ENCODE data around the gene GRIK4.
"Not testable (repeated sequence)": the region's sequence is repeated elsewhere in the genome, so short reads cannot be mapped to it uniquely, and the experiment has no call there.

The GRIK4 gene

DNA sequence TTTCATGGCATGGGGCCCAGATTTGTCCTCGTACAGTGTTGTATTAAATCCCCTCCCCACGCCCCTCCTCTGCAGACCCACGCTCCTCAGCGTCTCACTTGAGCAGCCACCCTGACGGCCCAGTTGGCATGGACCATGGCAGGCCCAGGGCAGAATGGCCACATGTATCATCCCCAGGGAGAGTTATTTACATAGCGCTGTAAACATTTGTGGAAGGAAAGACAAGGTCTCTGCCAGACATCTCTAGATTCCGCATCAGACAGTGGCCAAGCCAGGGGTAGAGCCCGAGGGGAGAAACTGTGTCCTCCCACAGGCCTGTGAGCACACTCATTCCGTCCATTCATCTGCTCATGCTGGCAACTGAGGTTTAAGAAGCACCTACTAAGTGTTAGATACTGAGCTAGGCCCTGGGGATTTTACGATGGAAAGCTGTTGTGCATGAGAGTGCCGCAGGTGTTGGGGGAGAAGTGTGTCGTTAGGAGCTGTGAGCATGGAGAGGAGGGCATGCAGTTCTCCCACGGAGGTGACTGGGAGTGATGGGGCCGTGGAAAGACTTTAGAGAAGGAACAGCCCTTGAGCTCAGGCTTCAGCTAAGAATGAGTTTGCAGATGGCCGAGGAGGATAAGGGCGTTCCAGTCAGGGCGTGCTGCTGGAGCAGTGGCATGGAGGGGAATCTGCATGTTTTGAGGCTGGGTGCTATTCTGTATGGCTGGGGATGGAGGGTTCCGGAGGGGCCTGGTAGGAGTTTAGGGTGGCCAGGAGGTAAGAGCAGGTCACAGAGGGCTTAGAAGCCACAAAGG is 94.9 kb downstream of the GRIK4 start:
- no peak for DNase-seq (ENCODE audit: low read depth)

DNA sequence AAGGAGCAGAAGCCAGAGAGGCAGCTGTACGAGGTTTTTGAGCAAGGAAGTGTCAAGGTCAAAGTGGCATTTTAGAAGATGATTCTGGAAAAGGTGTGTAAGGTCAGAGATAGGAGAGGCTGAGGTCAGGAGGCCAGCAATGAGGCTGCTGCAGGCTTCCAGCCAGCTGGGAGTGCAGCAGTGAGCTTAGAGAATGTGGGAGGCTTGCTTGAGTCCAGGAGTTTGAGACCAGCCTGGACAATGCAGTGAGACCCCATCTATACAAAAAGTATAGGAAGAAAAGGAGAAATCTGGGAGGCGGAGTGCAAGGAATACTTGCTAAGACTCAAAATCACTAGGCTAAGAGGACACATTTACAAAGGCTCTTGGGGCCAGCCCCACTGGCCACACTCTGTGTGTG is 96.5 kb downstream of the GRIK4 start:
- DNase-seq (ENCODE audit: low read depth), result no peak

DNA sequence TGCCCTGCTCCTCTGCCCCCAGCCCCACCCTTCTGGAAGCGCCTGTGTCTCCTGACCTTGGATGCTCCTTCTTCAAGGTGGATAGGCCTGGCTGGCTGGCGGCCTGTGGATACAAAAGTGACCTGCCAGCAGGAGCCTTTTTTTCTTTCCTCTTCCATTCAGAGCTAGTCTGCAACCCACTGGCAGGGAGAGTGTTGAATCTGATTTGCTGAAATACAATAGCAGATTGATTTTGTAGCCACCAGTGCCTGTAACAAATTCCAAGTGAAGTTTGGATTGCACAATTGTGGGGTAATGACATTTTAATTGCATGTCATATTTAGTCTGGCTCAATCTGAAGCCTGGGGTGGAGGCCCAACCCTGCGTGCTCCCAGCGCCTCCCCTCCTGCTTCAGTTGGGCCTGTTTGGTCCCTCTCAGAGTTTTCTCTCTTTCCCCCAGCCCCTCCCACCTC is 97.2 kb downstream of the GRIK4 start:
- DNase-seq (ENCODE audit: low read depth), result no peak

DNA sequence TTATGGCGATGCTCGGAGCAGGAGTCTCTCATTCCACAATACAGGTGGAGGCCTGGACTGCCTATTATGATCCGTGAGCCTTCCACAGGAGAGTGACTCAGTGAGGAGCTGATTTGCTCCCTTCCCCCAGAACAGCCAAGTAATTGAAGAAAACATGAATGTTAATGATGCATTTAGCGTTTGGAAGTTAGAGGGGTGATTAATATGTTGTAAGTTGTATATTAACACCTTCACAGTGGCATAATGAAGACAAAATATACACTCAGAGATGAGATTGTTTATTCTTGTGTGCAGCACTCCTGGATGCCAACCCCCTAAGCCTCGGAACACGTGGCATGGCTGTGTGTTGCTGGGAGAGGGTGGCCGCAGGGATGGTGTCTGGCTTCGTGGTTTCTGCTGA is 98.6 kb downstream of the GRIK4 start:
- no peak for DNase-seq (ENCODE audit: low read depth)

DNA sequence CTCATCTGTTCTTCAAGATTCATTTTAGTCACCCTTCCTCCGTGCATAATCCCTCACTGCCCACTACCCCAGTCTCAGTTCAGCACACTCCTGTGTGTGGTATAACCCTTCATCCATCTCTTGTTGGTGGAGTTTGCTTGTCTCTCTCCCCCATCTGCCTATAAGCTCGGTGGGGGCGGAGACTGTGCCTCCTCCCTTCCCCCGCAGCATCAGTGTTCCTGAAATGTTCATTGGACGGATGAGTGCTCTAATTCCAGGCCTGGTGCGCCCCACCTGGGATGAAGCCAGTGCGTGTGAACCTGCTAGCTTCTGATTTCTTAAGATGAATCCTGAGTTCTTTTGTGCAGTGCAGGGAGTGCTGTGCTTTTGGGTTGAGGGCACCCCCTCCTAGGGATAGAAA is 100.0 kb downstream of the GRIK4 start:
- no peak for DNase-seq (ENCODE audit: low read depth)

DNA sequence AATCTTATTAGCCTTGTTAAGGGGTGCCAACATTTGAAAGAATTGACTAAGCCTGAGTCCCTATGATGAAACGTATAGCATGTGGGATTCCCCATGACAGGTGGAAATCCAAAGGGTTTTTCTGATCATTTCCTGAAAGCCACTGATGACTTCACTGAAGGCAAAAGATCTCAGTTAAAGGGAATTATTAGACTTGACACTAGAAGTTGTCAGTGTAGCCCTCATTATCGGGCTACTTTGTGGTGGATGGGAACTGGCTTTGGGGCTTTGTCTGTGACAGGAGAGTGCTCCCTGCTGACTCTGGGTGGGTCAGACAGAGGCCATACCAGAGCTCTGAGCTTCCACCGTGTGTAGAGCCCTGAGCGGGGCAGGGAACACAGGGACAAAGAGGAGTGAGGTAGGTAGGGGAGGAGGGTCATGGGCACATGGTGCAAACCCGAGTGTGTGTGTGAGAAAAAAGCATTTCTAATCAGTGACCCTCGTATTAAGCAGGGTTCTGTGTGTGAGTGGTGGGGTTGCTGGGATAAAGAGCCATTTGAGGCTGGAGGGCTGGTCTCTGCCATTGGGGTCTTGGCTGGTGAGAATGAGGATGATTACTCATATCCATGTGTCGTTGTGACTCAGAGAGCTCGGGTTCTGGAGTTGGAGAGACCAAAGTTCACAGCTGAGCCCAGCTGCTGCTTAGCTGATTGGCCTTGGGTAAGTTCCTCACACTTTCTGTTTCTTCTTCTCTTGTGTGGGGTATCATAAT is 101.1 kb downstream of the GRIK4 start:
- DNase-seq (ENCODE audit: low read depth), result no peak

DNA sequence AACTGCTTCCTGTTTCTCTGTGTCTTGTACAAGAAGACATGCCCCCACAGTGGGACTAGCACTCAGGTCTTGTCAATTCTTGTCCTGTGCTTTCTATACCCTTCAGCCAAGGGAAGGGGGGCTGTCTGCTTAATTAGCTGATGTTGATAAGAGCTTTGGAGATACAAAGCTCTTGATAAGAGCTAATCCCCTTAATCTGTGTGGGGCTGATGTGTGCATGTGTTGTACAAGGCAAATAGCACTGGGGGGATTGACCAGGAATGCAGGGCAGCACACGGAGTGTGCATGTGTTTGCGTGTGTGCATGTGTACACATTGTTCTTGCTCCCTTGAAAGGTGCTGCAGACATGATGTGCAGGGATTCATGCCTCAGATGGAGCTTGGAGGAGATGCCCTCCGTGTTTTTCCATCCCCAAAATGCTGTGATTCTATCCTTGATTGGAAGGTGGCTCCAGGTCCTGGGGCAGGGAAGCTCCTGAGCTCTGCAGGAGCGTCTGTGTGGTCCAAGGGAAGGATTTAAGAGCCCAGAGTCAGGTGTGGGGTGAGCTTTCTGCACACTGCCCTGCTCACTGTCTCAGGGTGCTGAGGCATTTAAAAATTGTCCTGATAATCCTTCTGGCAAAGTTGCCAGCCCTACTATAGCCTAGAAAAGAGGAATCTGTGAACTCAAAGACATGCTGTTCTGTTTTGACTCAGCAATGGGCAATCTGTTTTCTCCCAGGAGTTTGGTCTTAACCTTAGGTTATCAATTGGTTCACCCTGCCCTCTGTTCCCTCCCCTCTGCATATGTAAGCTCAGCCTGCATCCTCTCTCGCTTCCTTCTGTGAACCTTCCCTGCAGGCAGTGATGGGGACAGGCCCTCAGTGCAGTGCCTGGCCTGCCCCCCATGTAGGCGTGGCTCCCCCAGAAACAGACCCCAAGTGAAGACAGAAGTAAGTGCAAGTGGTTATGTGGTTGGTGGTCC is 102.0 kb downstream of the GRIK4 start:
- DNase-seq (ENCODE audit: low read depth), result no peak

DNA sequence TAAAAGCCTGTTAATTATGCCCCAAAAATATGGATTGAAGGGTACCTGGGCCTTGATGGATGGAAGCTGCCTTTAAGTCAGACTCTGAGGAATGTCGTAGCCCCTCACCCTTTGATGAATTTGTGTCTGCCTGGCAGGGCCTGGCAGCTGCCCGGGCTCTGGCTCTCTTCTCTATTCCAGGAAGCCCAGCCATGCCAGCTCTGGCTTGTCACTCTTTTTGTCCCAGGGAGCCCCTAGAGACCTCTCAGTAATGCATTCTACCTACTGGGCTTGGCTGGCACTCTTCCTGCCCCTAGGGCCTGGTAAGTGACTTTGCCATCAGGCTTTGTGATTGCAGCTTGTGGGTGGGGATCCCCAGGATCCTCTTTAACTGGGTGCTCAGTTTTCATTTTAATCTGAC is 103.8 kb downstream of the GRIK4 start:
- no peak for DNase-seq (ENCODE audit: low read depth)

DNA sequence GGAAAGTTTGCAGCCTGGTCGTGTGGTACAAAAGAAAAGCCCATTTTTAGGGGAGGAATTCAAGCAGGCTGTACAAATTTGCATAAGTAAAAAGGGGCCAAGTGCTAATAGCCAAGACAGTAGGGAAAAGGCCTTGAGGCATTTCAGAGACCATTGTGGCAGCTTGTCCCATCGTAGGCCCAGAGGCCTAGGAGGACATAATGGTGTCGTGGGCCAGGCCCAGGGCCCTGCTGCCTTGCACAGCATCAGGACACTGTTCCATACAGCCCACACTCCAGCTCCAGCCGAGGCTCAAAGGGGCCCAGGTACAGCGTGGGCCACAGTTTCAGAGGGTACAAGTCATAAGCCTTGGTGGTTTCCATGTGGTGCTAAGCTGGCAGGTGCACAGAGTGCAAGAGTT is 106.9 kb downstream of the GRIK4 start:
- no peak for DNase-seq (ENCODE audit: low read depth)

DNA sequence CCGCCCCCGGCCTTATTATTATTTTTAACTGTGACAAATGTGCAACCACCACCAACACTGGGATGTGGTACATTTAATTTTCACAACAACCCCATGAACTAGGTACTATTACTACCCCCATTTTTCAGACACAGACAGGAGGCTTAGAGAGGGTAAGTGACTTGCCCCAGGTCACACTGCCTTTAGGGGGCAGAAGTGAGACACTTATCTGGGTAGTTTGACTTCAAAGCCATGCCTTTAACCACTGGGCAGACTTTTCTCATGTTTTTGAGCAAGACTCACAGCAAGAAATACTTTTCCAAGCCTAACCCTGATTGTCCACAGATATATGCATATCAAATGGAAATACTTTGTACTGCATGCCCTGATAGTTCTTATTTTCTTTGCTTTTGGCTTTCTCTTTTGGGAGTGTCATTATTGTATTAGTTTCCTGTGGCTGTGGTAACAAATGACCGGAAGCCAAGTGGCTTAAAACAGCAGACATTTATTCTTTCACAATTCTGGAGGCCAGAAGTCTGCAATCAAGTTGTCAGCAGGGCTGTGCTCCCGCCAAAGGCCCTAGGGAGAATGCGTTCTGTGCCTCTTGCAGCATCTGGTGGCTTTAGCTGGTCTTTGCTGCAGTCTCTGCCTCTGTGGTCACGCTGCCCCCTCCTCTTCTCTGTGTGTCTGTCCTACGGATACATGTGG is 110.8 kb downstream of the GRIK4 start:
- DNase-seq (ENCODE audit: low read depth), result no peak

DNA sequence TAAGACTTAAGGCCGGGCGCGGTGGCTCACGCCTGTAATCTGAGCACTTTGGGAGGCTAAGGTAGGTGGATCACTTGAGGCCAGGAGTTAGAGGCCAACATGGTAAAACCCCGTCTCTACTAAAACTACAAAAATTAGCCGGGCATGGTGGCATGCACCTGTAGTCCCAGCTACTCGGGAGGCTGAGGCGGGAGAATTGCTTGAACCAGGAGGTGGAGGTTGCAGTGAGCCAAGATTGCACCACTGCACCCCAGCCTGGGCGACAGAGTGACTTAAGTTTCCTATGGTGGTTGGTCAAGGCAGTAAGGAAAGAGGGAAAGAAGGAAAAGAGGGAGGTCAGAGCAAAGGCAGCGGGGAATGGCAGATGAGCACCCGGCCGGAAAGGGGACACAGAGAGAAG is 113.4 kb downstream of the GRIK4 start:
- not testable (repeated sequence) for DNase-seq (ENCODE audit: low read depth)

DNA sequence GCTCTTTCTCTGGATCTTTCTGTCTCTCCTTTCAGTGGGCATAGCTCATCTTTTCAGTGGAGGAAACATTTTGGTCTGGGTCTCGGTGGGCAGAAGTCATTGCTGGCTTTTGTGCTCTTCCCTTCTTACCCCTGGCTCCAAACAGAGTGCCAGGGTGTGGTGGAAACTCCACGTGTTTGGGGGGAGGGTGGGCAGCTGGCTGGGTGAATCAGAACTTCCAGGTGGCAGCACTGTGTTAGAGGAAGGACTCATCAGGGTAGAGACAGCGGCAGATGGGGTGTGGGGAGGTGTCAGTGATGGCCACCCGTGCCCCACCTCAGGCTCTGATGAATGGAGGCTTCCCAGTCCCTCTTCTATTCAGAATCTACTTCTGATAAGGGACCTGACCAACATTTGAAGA is 114.0 kb downstream of the GRIK4 start:
- no peak for DNase-seq (ENCODE audit: low read depth)

DNA sequence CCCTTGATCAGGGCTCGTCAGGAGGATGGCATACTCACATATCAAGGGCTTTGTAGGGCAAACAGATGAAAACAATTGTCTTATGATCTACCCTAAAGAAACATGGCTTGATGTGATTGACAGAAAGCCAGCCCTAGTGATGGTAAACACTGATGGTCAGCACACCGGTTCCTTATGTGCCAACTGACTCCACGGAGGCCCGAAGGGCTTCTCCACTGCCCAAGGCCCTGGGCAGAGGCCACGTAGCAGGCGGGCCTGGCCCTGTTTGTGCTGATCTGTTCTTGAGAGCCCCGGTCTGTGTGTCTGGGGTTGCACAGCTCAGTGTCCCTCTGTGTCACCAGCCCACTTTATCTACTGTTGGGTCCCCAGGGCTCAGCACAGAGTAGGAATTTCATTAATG is 115.2 kb downstream of the GRIK4 start:
- DNase-seq (ENCODE audit: low read depth), result no peak

DNA sequence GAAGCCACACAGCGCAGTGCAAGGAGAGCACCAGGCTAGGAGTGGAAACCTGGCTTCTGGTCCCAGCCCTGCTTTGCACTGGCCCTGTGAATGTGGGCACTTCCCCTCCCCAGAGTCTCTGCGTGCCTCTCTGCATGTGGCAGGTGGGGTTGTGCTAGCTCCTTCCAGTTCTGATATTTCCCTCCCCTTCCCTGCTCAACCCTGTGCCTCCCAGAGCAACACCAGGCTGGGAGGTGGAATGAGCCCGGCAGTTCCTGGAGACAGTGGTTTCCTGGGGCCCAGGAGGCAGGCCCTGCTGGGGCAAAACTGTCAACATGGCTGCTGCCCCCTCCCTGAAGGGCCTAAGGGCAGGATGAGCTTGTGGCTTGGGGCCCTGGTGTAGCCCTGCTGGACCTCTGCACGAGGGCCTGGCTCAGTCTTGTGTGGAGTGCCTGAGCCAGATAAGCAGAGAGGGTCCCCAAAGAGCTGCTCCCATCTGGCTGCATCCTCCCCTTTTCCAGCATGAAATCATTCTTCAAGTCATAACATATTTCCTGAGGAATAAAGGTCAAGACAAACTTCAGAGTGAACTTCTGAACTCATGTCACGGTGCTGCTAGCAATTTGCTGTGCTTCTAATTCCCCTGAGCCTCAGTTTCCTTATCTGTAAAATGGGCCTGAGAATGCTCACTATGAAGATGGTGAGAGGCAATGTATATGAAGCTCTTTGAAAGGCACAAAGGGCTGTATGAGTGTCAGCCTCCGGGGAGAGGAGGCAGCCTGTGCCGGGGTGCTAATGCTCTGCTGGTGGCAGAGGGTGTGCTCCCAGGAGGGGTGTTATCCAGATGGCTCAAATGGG is 116.0 kb downstream of the GRIK4 start:
- DNase-seq (ENCODE audit: low read depth), result no peak

DNA sequence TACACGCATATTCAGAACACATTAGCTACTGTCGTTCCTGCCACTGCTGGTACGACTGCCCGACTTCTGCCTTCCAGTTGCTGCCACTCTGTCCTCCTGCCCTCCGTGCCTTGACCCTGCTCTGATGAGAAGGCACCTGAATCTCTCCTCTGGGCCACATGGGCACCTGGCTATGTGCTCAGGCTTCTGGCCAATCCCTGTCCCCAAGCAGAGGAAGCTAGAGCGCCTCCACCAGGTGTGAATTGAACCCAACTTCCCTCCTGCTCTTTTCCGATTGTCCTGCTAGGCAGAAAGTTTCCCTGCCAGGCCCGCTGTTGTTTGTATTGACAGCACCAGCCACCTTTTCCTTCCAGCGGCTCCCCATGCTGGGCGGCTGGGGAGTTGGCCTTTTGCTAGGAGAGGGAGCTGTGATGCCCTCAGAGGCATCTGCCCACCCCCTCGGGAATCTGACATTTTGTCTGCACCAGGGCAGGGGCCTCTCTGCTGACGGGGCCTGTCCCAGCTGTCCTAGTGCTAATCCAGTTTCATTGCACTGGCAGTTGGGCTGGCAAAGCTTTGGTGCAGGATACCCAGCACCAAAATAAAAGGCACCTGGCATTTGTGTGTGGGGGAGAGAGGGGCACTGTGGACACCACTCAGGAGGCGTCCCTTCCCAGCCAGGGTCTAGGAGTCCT is 118.0 kb downstream of the GRIK4 start:
- no peak for DNase-seq (ENCODE audit: low read depth)

DNA sequence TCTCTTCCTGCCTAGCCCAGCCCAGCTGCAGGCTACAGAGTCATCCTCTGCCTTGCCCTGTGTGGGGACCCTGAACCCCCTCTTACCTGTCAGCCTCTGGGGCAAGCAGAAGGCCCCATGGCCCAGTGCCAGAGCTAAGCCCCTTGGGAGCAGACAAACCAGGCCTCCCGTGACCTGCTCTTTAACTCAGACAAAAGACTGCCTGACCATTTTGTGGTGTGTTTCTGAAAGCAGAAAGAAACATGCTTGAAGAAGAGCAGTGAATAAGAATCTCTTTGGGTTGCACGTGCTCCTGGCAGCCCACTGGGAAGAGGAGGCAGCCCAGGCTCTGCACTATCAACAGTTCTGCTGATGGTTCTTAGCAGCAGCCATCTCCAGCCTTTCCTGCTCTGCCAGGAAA is 118.6 kb downstream of the GRIK4 start:
- no peak for DNase-seq (ENCODE audit: low read depth)

DNA sequence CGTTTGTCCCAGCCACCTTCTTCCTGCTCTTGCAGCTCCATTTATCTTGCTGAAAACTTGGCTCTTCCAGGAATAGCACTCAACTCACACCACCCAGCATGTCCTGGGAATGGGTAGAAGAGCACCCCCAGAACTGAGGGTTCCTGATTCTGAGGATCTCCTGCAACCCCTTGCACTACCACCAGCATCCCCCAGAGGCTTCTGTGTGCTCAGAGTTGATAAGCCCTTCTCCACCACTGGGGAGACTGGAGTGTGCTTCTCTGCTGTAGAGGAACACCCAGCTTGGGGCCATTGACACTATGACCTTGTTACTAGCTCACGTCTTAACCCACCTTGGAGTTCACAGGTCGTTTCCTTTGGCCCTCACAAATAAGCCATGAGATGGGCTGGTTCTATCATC is 121.0 kb downstream of the GRIK4 start:
- no peak for DNase-seq (ENCODE audit: low read depth)

DNA sequence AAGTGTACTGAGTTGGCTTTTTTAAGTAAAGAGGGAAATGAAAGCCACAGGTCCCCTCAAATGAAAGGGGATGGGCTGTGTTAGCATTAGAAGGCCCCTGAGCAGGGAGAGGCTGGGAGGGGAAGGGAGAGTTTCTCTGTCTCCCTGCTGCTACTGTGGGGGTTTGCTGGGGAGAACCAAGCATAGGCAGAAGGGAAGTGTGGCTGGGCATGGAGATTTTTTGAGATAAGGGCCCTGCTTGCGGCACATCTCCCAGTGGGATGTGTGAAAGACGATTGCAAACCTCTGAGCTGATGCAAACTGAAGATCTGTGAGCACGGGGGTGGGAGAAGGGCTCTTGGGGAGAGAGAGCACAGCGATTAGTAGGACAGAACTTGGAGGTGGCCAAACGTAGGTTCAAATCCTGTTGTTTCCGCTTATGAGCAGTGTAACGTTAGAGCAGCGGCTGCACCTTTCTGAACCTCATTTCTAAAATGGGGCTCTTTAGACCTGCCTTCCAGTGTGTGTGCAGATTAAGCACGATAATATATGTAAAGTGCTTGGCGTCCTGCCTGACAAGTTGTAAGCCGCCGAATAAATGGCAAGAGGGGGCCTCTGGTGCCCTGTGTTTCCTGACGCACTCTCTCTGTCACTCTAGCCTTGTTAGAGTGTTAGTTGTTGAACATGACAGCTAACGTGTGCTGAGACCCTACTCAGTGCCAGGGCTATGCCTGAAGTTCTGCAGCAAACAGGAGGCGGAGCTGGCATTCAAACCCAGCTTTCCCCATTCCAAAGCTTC is 122.3 kb downstream of the GRIK4 start:
- DNase-seq (ENCODE audit: low read depth), result no peak

DNA sequence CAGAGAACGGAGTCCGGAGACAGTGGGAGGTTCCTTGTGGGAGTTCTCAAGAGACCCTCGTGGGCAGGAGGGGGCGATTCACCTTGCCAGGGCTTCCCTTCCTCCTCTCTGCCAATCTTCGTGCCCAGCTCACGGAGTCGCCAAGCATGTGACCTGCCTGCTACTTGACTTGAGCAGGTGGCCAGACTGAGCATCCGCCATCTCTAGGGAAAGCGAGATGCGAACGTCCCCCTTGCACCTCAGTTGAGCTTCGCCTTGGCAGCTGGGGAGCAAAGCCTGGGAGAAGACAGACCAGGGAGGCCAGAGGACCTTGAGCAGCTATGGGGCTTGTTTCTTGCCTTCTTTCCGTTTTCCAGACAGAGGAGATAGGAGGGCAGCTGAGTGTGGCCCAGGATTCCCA is 123.2 kb downstream of the GRIK4 start:
- DNase-seq (ENCODE audit: low read depth), result no peak

Data from stimulated activated CD8-positive, alpha-beta memory T cell treated with anti-CD3 and anti-CD28 coated beads, Interleukin-12 subunit alpha, Interleukin-12 subunit beta, amount 100 ng/mL, for 4 hours (primary cell).